ENCODE results near the gene TMEM132C. TPM values are rescaled to one million over a fixed set of nuclear protein-coding genes. Genes with fewer than 3 reads are reported as not detected.

TMEM132C gene
- total and polyA plus RNA-seq, 2 of the 8 experiments (the other 6 are each of a cell fraction or from before 2014, with no cell fraction given), result 0.23 to 0.76 TPM

DNA sequence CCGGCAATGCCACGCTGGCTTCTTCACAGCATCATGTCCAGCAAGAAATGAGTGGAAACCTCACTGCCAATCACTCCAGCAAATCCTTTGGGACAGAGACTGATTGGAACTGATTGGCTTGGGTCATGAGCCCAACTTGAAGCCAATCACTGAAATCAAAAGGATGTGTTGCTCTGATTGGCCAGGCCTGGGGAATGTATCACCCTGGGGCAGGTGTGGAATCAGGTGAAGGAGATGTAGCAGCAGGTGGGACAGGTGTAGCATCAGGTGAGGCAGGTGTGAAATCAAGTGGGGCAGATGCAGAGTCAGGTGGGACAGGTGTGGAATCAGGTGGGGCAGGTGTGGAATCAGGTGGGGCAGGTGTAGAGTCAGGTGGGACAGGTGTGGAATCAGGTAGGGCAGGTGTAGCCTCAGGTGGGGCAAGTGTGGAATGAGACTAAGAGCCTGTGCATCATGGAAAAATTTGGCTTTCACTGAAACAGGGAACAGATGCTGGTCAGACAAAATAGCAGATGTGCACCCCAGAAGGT is 350.4 kb downstream of the TMEM132C start (continued):
- TF ChIP-seq, protein P1, sequence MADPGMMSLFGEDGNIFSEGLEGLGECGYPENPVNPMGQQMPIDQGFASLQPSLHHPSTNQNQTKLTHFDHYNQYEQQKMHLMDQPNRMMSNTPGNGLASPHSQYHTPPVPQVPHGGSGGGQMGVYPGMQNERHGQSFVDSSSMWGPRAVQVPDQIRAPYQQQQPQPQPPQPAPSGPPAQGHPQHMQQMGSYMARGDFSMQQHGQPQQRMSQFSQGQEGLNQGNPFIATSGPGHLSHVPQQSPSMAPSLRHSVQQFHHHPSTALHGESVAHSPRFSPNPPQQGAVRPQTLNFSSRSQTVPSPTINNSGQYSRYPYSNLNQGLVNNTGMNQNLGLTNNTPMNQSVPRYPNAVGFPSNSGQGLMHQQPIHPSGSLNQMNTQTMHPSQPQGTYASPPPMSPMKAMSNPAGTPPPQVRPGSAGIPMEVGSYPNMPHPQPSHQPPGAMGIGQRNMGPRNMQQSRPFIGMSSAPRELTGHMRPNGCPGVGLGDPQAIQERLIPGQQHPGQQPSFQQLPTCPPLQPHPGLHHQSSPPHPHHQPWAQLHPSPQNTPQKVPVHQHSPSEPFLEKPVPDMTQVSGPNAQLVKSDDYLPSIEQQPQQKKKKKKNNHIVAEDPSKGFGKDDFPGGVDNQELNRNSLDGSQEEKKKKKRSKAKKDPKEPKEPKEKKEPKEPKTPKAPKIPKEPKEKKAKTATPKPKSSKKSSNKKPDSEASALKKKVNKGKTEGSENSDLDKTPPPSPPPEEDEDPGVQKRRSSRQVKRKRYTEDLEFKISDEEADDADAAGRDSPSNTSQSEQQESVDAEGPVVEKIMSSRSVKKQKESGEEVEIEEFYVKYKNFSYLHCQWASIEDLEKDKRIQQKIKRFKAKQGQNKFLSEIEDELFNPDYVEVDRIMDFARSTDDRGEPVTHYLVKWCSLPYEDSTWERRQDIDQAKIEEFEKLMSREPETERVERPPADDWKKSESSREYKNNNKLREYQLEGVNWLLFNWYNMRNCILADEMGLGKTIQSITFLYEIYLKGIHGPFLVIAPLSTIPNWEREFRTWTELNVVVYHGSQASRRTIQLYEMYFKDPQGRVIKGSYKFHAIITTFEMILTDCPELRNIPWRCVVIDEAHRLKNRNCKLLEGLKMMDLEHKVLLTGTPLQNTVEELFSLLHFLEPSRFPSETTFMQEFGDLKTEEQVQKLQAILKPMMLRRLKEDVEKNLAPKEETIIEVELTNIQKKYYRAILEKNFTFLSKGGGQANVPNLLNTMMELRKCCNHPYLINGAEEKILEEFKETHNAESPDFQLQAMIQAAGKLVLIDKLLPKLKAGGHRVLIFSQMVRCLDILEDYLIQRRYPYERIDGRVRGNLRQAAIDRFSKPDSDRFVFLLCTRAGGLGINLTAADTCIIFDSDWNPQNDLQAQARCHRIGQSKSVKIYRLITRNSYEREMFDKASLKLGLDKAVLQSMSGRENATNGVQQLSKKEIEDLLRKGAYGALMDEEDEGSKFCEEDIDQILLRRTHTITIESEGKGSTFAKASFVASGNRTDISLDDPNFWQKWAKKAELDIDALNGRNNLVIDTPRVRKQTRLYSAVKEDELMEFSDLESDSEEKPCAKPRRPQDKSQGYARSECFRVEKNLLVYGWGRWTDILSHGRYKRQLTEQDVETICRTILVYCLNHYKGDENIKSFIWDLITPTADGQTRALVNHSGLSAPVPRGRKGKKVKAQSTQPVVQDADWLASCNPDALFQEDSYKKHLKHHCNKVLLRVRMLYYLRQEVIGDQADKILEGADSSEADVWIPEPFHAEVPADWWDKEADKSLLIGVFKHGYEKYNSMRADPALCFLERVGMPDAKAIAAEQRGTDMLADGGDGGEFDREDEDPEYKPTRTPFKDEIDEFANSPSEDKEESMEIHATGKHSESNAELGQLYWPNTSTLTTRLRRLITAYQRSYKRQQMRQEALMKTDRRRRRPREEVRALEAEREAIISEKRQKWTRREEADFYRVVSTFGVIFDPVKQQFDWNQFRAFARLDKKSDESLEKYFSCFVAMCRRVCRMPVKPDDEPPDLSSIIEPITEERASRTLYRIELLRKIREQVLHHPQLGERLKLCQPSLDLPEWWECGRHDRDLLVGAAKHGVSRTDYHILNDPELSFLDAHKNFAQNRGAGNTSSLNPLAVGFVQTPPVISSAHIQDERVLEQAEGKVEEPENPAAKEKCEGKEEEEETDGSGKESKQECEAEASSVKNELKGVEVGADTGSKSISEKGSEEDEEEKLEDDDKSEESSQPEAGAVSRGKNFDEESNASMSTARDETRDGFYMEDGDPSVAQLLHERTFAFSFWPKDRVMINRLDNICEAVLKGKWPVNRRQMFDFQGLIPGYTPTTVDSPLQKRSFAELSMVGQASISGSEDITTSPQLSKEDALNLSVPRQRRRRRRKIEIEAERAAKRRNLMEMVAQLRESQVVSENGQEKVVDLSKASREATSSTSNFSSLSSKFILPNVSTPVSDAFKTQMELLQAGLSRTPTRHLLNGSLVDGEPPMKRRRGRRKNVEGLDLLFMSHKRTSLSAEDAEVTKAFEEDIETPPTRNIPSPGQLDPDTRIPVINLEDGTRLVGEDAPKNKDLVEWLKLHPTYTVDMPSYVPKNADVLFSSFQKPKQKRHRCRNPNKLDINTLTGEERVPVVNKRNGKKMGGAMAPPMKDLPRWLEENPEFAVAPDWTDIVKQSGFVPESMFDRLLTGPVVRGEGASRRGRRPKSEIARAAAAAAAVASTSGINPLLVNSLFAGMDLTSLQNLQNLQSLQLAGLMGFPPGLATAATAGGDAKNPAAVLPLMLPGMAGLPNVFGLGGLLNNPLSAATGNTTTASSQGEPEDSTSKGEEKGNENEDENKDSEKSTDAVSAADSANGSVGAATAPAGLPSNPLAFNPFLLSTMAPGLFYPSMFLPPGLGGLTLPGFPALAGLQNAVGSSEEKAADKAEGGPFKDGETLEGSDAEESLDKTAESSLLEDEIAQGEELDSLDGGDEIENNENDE (IDR thresholded peaks at IDR 0.05; ENCODE audit: insufficient replicate concordance, low read length), result no peak
